ENCODE data around the gene PLXDC2.

The PLXDC2 gene

GRCh38 chr10:19925064-19925463 is 108.8 kb downstream of the PLXDC2 start:
- TF ChIP-seq CTCF (IDR thresholded peaks at IDR 0.05; ENCODE audit: low read depth, low read length, missing control alignments) = no peak
- Histone ChIP-seq H3K36me3 (replicated peaks) (no peaks in the 10 kb centered on the region), H3K27ac (no peak overlapping the region), H3K4me3 (ENCODE audit: low read depth, low read length) (no peak overlapping the region), H3K27me3 (replicated peaks) (no peaks in the 10 kb centered on the region)
- in situ Hi-C loops (cut with HindIII; ENCODE audit: low pct_ligation_motif_present, low sequenced_read_pairs) = no loop called here
- DNase-seq = no peak

- in situ Hi-C loops (cut with HindIII; ENCODE audit: low pct_ligation_motif_present, low sequenced_read_pairs) = no loop called here
- no peak for DNase-seq
- no peak overlapping the region for H3K4me3 ChIP-seq (ENCODE audit: low read depth, low read length)
- no peaks in the 10 kb centered on the region for H3K36me3 ChIP-seq (replicated peaks)
- no peaks in the 10 kb centered on the region for H3K27me3 ChIP-seq (replicated peaks)
- peak overlapping the region; percentile 71 for H3K27ac ChIP-seq
- no peak for TF ChIP-seq CTCF (IDR thresholded peaks at IDR 0.05; ENCODE audit: low read depth, low read length, missing control alignments)
These were observed 112.7 kb downstream of the PLXDC2 start for GRCh38 chr10:19928936-19929335.

GRCh38 chr10:19929506-19930140 is 113.4 kb downstream of the PLXDC2 start:
- DNase-seq = peak; percentile 78

GRCh38 chr10:19930936-19931893 is 115.0 kb downstream of the PLXDC2 start:
- DNase-seq = peak; percentile 56
- Histone ChIP-seq H3K27me3 (replicated peaks) (no peaks in the 10 kb centered on the region), H3K27ac (no peak overlapping the region), H3K36me3 (replicated peaks) (no peaks in the 10 kb centered on the region), H3K4me3 (ENCODE audit: low read depth, low read length) (no peak overlapping the region)
- TF ChIP-seq CTCF (IDR thresholded peaks at IDR 0.05; ENCODE audit: low read depth, low read length, missing control alignments) = no peak
- in situ Hi-C loops (cut with HindIII; ENCODE audit: low pct_ligation_motif_present, low sequenced_read_pairs) = no loop called here

More at GRCh38 chr10:19929506-19930140, 113.4 kb downstream of the PLXDC2 start:
- no peaks in the 10 kb centered on the region for H3K27me3 ChIP-seq (replicated peaks)
- in situ Hi-C loops (cut with HindIII; ENCODE audit: low pct_ligation_motif_present, low sequenced_read_pairs) = no loop called here
- no peak overlapping the region for H3K4me3 ChIP-seq (ENCODE audit: low read depth, low read length)
- no peaks in the 10 kb centered on the region for H3K36me3 ChIP-seq (replicated peaks)
- peak overlapping the region; percentile 71 for H3K27ac ChIP-seq
- TF ChIP-seq CTCF (IDR thresholded peaks at IDR 0.05; ENCODE audit: low read depth, low read length, missing control alignments) = no peak

- in situ Hi-C loops (cut with HindIII; ENCODE audit: low pct_ligation_motif_present, low sequenced_read_pairs) = no loop called here
- no peak overlapping the region for H3K27ac ChIP-seq
- no peak for DNase-seq
These were observed 115.8 kb downstream of the PLXDC2 start for GRCh38 chr10:19931894-19932590.

More at GRCh38 chr10:19931894-19932590, 115.8 kb downstream of the PLXDC2 start:
- H3K4me3 ChIP-seq (ENCODE audit: low read depth, low read length) = no peak overlapping the region
- no peaks in the 10 kb centered on the region for H3K36me3 ChIP-seq (replicated peaks)
- no peaks in the 10 kb centered on the region for H3K27me3 ChIP-seq (replicated peaks)
- TF ChIP-seq CTCF (IDR thresholded peaks at IDR 0.05; ENCODE audit: low read depth, low read length, missing control alignments) = no peak
